Measurements from ENCODE around the gene DAGLA.

Gene DAGLA

DNA sequence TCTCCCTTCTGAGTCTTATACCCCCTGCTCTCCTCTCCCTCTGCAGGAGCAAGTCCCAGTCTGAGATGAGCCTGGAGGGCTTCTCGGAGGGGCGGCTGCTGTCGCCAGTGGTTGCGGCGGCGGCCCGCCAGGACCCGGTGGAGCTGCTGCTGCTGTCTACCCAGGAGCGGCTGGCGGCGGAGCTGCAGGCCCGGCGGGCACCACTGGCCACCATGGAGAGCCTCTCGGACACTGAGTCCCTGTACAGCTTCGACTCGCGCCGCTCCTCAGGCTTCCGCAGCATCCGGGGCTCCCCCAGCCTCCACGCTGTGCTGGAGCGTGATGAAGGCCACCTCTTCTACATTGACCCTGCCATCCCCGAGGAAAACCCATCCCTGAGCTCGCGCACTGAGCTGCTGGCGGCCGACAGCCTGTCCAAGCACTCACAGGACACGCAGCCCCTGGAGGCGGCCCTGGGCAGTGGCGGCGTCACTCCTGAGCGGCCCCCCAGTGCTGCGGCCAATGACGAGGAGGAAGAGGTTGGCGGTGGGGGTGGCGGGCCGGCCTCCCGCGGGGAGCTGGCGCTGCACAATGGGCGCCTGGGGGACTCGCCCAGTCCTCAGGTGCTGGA is 63.4 kb downstream of the DAGLA start:
- no peaks in the 10 kb centered on the region for H3K9me3 ChIP-seq (ENCODE audit: low read length)
- no peak overlapping the region for H3K4me3 ChIP-seq (ENCODE audit: low read depth, low read length, poor library complexity, severe bottlenecking)
- H3K9me2 ChIP-seq (ENCODE audit: low read depth, low read length): no peaks in the 10 kb centered on the region
- no peak overlapping the region for H3K9ac ChIP-seq (ENCODE audit: low read length)
- no peaks in the 10 kb centered on the region for H3F3A ChIP-seq (ENCODE audit: insufficient read depth, low read length)
- H4K20me1 ChIP-seq (ENCODE audit: insufficient read depth, low read length): no peaks in the 10 kb centered on the region
- no peaks in the 10 kb centered on the region for H3K36me3 ChIP-seq (ENCODE audit: insufficient read depth, low read length)
- no peaks in the 10 kb centered on the region for H3K79me2 ChIP-seq (ENCODE audit: insufficient read depth, low read length)
- no peaks in the 10 kb centered on the region for H3K4me1 ChIP-seq (ENCODE audit: insufficient read depth, low read length, severe bottlenecking)
- no peak overlapping the region for H2AFZ ChIP-seq (ENCODE audit: low read length)
- H3K4me2 ChIP-seq (ENCODE audit: low read length): no peak overlapping the region
- H3K27ac ChIP-seq (ENCODE audit: low read depth, low read length, poor library complexity, severe bottlenecking): no peak overlapping the region
- H3K27me3 ChIP-seq (ENCODE audit: insufficient read depth, low read length): peaks cover 5% of the 10 kb centered on the region; the same call in 1 of the 2 replicates
- TF ChIP-seq, protein P1, sequence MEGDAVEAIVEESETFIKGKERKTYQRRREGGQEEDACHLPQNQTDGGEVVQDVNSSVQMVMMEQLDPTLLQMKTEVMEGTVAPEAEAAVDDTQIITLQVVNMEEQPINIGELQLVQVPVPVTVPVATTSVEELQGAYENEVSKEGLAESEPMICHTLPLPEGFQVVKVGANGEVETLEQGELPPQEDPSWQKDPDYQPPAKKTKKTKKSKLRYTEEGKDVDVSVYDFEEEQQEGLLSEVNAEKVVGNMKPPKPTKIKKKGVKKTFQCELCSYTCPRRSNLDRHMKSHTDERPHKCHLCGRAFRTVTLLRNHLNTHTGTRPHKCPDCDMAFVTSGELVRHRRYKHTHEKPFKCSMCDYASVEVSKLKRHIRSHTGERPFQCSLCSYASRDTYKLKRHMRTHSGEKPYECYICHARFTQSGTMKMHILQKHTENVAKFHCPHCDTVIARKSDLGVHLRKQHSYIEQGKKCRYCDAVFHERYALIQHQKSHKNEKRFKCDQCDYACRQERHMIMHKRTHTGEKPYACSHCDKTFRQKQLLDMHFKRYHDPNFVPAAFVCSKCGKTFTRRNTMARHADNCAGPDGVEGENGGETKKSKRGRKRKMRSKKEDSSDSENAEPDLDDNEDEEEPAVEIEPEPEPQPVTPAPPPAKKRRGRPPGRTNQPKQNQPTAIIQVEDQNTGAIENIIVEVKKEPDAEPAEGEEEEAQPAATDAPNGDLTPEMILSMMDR (IDR thresholded peaks at IDR 0.05; ENCODE audit: low read length): no peak
- no peak for TF ChIP-seq EZH2 (IDR thresholded peaks at IDR 0.05; ENCODE audit: borderline replicate concordance, low read length)

DNA sequence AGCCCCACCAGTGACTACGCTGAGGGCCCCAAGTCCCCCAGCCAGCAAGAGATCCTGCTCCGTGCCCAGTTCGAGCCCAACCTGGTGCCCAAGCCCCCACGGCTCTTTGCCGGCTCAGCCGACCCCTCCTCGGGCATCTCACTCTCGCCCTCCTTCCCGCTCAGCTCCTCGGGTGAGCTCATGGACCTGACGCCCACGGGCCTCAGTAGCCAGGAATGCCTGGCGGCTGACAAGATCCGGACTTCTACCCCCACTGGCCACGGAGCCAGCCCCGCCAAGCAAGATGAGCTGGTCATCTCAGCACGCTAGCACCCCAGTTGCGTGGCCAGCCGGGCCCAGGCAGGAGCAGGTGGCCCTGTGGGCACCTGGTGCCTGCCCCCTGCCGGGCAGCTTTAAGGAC is 64.0 kb downstream of the DAGLA start:
- Histone ChIP-seq H3K4me3 (ENCODE audit: low read depth, low read length, poor library complexity, severe bottlenecking) (no peak overlapping the region), H3K4me1 (ENCODE audit: insufficient read depth, low read length, severe bottlenecking) (no peaks in the 10 kb centered on the region), H3K4me2 (ENCODE audit: low read length) (no peak overlapping the region), H3K36me3 (ENCODE audit: insufficient read depth, low read length) (no peaks in the 10 kb centered on the region), H3K27ac (ENCODE audit: low read depth, low read length, poor library complexity, severe bottlenecking) (no peak overlapping the region), H3K79me2 (ENCODE audit: insufficient read depth, low read length) (no peaks in the 10 kb centered on the region), H3K9me3 (ENCODE audit: low read length) (no peaks in the 10 kb centered on the region), H3F3A (ENCODE audit: insufficient read depth, low read length) (no peaks in the 10 kb centered on the region), H3K27me3 (ENCODE audit: insufficient read depth, low read length) (peaks cover 5% of the 10 kb centered on the region; the same call in 1 of the 2 replicates), H3K9ac (ENCODE audit: low read length) (no peak overlapping the region), H3K9me2 (ENCODE audit: low read depth, low read length) (no peaks in the 10 kb centered on the region), H4K20me1 (ENCODE audit: insufficient read depth, low read length) (no peaks in the 10 kb centered on the region), H2AFZ (ENCODE audit: low read length) (no peak overlapping the region)
- TF ChIP-seq, protein P1 (IDR thresholded peaks at IDR 0.05; ENCODE audit: low read length): no peak
- no peak for TF ChIP-seq EZH2 (IDR thresholded peaks at IDR 0.05; ENCODE audit: borderline replicate concordance, low read length)

DNA sequence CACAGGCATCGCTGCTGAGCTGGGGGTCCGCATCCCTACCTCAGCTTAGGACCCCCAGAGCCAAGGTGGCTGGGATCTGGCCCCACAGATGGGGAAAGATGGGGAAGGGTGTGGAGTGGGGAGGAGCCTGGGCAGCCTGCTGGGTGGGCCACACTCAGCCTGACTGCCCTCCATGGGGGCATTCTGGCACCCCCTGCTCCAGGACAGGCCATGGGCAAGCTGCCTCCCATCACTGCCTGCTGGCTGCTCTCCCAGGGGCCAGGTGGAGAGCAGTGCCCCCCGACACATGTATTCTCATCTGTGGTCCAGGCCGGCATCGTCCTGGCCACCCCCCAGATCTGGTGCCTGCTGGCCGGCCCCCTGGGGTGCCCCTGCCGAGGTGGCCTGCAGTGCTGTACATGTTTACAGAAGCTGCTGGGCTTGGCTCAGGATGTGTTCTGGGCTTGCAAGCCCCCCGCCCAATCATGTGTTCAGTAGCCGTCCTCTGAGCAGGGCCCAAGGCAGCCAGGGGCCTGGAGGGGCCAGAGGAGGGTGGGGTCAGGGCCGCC is 64.5 kb downstream of the DAGLA start:
- Histone ChIP-seq H3K27ac (ENCODE audit: low read depth, low read length, poor library complexity, severe bottlenecking) (no peak overlapping the region), H3K9ac (ENCODE audit: low read length) (no peak overlapping the region), H2AFZ (ENCODE audit: low read length) (no peak overlapping the region), H3K27me3 (ENCODE audit: insufficient read depth, low read length) (peaks cover 5% of the 10 kb centered on the region; the same call in 1 of the 2 replicates), H3K4me1 (ENCODE audit: insufficient read depth, low read length, severe bottlenecking) (no peaks in the 10 kb centered on the region), H3K9me2 (ENCODE audit: low read depth, low read length) (no peaks in the 10 kb centered on the region), H3K79me2 (ENCODE audit: insufficient read depth, low read length) (no peaks in the 10 kb centered on the region), H3K36me3 (ENCODE audit: insufficient read depth, low read length) (no peaks in the 10 kb centered on the region), H3F3A (ENCODE audit: insufficient read depth, low read length) (no peaks in the 10 kb centered on the region), H3K9me3 (ENCODE audit: low read length) (no peaks in the 10 kb centered on the region), H3K4me3 (ENCODE audit: low read depth, low read length, poor library complexity, severe bottlenecking) (no peak overlapping the region), H3K4me2 (ENCODE audit: low read length) (no peak overlapping the region), H4K20me1 (ENCODE audit: insufficient read depth, low read length) (no peaks in the 10 kb centered on the region)
- TF ChIP-seq, protein P1 (IDR thresholded peaks at IDR 0.05; ENCODE audit: low read length): no peak
- no peak for TF ChIP-seq EZH2 (IDR thresholded peaks at IDR 0.05; ENCODE audit: borderline replicate concordance, low read length)

Data from OCI-LY1 (cell line).